ENCODE data around the gene LPCAT2.
A peak's percentile ranks its signal among the peaks of the same experiment; 100 is the strongest.

LPCAT2 gene

GRCh38 chr16:55508941-55509931 is at the start of gene LPCAT2:
LPCAT2 (plus strand) TSS chr16:55509072; CDS start chr16:55509182, 110 bp downstream.
- DNase-seq = peak; percentile 81

GRCh38 chr16:55462241-55462640 is 46.6 kb upstream of the LPCAT2 start:
- peak; percentile 10 for DNase-seq

GRCh38 chr16:55464375-55464774 is 44.5 kb upstream of the LPCAT2 start:
- DNase-seq = no peak

GRCh38 chr16:55465077-55465896 is 43.6 kb upstream of the LPCAT2 start:
- DNase-seq = peak; percentile 90

GRCh38 chr16:55466209-55466608 is 42.7 kb upstream of the LPCAT2 start:
- no peak for DNase-seq

- DNase-seq = no peak
These were observed 41.0 kb upstream of the LPCAT2 start for GRCh38 chr16:55467898-55468297.

GRCh38 chr16:55468352-55468990 is 40.4 kb upstream of the LPCAT2 start:
- no peak for DNase-seq

GRCh38 chr16:55469821-55470532 is 38.9 kb upstream of the LPCAT2 start:
- DNase-seq = peak; percentile 27

GRCh38 chr16:55470533-55471371 is 38.1 kb upstream of the LPCAT2 start:
- peak; percentile 94 for DNase-seq

- DNase-seq = no peak
These were observed 37.3 kb upstream of the LPCAT2 start for GRCh38 chr16:55471448-55472097.

GRCh38 chr16:55473587-55473986 is 35.3 kb upstream of the LPCAT2 start:
- no peak for DNase-seq

- no peak for DNase-seq
These were observed 34.1 kb upstream of the LPCAT2 start for GRCh38 chr16:55474821-55475220.

- DNase-seq = no peak
These were observed 33.0 kb upstream of the LPCAT2 start for GRCh38 chr16:55475919-55476318.

- no peak for DNase-seq
These were observed 32.0 kb upstream of the LPCAT2 start for GRCh38 chr16:55476625-55477533.

GRCh38 chr16:55477736-55478135 is 31.1 kb upstream of the LPCAT2 start:
- DNase-seq = no peak

GRCh38 chr16:55478827-55479429 is 29.9 kb upstream of the LPCAT2 start, which contains the start of gene MMP2:
MMP2 (plus strand) TSS chr16:55479198; CDS start chr16:55479480, 282 bp downstream.
- peak; percentile 75 for DNase-seq

- peak; percentile 46 for DNase-seq
These were observed 29.3 kb upstream of the LPCAT2 start for GRCh38 chr16:55479430-55480140.

- DNase-seq = no peak
These were observed 28.6 kb upstream of the LPCAT2 start for GRCh38 chr16:55480228-55480655.

Data from NCI-H82 (cell line).